ENCODE data around the gene DDIT3. TPM values are rescaled to one million over a fixed set of nuclear protein-coding genes. Genes with fewer than 3 reads are reported as not detected.

The DDIT3 gene
- total RNA-seq, 1 experiment from 2014 or later, result 3.4 TPM

GRCh38 chr12:57553343-57554202 is 33.3 kb upstream of the DDIT3 start:
- Mint-ChIP-seq H3K4me3 (no peak overlapping the region), H3K36me3 (no peaks in the 10 kb centered on the region), H3K4me1 (peaks cover 33% of the 10 kb centered on the region), H3K27ac (no peak overlapping the region), H3K9me3 (no peaks in the 10 kb centered on the region), H3K27me3 (ENCODE audit: low read depth) (peaks cover 10% of the 10 kb centered on the region)
- CTCF ChIA-PET, result interaction anchor here (1.1 to 1.3 kb wide), 2 partner anchors 30 to 203 kb away, joined by 3 read pairs; no protein-coding TSS in a partner anchor
- POLR2A ChIA-PET, result no interaction called here
- TF ChIP-seq NR2C2 (CRISPR knock-in tag; IDR thresholded peaks at IDR 0.05) (no peak), MLX (CRISPR knock-in tag; IDR thresholded peaks at IDR 0.05) (no peak), GRHL2 (CRISPR knock-in tag; IDR thresholded peaks at IDR 0.05; ENCODE audit: insufficient replicate concordance, severe bottlenecking) (no peak), ZNF263 (CRISPR knock-in tag; IDR thresholded peaks at IDR 0.05; ENCODE audit: low read depth) (no peak), ZNF121 (CRISPR knock-in tag; IDR thresholded peaks at IDR 0.05) (no peak), ZNF671 (CRISPR knock-in tag; IDR thresholded peaks at IDR 0.05) (no peak), NFATC4 (CRISPR knock-in tag; IDR thresholded peaks at IDR 0.05) (no peak), ATF1 (CRISPR knock-in tag; IDR thresholded peaks at IDR 0.05) (no peak), GABPB1 (CRISPR knock-in tag; IDR thresholded peaks at IDR 0.05) (no peak), CREM (CRISPR knock-in tag; IDR thresholded peaks at IDR 0.05) (no peak), NR3C1 (CRISPR knock-in tag; conservative IDR thresholded peaks at IDR 0.05; ENCODE audit: low read depth) (no peak), TCF7 (CRISPR knock-in tag; IDR thresholded peaks at IDR 0.05; ENCODE audit: low read depth) (no peak)
- TF ChIP-seq, protein P1, sequence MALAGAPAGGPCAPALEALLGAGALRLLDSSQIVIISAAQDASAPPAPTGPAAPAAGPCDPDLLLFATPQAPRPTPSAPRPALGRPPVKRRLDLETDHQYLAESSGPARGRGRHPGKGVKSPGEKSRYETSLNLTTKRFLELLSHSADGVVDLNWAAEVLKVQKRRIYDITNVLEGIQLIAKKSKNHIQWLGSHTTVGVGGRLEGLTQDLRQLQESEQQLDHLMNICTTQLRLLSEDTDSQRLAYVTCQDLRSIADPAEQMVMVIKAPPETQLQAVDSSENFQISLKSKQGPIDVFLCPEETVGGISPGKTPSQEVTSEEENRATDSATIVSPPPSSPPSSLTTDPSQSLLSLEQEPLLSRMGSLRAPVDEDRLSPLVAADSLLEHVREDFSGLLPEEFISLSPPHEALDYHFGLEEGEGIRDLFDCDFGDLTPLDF (CRISPR knock-in tag; IDR thresholded peaks at IDR 0.05), result no peak
- TF ChIP-seq, protein P2, sequence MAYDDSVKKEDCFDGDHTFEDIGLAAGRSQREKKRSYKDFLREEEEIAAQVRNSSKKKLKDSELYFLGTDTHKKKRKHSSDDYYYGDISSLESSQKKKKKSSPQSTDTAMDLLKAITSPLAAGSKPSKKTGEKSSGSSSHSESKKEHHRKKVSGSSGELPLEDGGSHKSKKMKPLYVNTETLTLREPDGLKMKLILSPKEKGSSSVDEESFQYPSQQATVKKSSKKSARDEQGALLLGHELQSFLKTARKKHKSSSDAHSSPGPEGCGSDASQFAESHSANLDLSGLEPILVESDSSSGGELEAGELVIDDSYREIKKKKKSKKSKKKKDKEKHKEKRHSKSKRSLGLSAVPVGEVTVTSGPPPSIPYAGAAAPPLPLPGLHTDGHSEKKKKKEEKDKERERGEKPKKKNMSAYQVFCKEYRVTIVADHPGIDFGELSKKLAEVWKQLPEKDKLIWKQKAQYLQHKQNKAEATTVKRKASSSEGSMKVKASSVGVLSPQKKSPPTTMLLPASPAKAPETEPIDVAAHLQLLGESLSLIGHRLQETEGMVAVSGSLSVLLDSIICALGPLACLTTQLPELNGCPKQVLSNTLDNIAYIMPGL (CRISPR knock-in tag; IDR thresholded peaks at IDR 0.05), result no peak
- TF ChIP-seq, protein P3, sequence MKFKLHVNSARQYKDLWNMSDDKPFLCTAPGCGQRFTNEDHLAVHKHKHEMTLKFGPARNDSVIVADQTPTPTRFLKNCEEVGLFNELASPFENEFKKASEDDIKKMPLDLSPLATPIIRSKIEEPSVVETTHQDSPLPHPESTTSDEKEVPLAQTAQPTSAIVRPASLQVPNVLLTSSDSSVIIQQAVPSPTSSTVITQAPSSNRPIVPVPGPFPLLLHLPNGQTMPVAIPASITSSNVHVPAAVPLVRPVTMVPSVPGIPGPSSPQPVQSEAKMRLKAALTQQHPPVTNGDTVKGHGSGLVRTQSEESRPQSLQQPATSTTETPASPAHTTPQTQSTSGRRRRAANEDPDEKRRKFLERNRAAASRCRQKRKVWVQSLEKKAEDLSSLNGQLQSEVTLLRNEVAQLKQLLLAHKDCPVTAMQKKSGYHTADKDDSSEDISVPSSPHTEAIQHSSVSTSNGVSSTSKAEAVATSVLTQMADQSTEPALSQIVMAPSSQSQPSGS (CRISPR knock-in tag; IDR thresholded peaks at IDR 0.05; ENCODE audit: borderline replicate concordance, low read depth), result no peak
- TF ChIP-seq, protein P4, sequence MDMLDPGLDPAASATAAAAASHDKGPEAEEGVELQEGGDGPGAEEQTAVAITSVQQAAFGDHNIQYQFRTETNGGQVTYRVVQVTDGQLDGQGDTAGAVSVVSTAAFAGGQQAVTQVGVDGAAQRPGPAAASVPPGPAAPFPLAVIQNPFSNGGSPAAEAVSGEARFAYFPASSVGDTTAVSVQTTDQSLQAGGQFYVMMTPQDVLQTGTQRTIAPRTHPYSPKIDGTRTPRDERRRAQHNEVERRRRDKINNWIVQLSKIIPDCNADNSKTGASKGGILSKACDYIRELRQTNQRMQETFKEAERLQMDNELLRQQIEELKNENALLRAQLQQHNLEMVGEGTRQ (CRISPR knock-in tag; IDR thresholded peaks at IDR 0.05), result no peak
- TF ChIP-seq, protein P5, sequence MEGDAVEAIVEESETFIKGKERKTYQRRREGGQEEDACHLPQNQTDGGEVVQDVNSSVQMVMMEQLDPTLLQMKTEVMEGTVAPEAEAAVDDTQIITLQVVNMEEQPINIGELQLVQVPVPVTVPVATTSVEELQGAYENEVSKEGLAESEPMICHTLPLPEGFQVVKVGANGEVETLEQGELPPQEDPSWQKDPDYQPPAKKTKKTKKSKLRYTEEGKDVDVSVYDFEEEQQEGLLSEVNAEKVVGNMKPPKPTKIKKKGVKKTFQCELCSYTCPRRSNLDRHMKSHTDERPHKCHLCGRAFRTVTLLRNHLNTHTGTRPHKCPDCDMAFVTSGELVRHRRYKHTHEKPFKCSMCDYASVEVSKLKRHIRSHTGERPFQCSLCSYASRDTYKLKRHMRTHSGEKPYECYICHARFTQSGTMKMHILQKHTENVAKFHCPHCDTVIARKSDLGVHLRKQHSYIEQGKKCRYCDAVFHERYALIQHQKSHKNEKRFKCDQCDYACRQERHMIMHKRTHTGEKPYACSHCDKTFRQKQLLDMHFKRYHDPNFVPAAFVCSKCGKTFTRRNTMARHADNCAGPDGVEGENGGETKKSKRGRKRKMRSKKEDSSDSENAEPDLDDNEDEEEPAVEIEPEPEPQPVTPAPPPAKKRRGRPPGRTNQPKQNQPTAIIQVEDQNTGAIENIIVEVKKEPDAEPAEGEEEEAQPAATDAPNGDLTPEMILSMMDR (IDR thresholded peaks at IDR 0.05), result no peak
- TF ChIP-seq, protein P6, sequence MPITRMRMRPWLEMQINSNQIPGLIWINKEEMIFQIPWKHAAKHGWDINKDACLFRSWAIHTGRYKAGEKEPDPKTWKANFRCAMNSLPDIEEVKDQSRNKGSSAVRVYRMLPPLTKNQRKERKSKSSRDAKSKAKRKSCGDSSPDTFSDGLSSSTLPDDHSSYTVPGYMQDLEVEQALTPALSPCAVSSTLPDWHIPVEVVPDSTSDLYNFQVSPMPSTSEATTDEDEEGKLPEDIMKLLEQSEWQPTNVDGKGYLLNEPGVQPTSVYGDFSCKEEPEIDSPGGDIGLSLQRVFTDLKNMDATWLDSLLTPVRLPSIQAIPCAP (CRISPR knock-in tag; IDR thresholded peaks at IDR 0.05), result no peak
- DNase-seq (ENCODE audit: low spot score) (no peak), ATAC-seq (no peak)

All from WTC11 (cell line).